HG02588 (cell line): ENCODE results near the gene NFATC2.

Experiments used
- ATAC-seq: cut with Tn5 transposase; IDR thresholded peaks from one replicate; pipeline ENCODE4 v1.9.1; 2021; ENCODE audit warnings: mild to moderate bottlenecking, moderate library complexity; ENCODE audit not compliant: unreplicated experiment

Gene NFATC2

DNA sequence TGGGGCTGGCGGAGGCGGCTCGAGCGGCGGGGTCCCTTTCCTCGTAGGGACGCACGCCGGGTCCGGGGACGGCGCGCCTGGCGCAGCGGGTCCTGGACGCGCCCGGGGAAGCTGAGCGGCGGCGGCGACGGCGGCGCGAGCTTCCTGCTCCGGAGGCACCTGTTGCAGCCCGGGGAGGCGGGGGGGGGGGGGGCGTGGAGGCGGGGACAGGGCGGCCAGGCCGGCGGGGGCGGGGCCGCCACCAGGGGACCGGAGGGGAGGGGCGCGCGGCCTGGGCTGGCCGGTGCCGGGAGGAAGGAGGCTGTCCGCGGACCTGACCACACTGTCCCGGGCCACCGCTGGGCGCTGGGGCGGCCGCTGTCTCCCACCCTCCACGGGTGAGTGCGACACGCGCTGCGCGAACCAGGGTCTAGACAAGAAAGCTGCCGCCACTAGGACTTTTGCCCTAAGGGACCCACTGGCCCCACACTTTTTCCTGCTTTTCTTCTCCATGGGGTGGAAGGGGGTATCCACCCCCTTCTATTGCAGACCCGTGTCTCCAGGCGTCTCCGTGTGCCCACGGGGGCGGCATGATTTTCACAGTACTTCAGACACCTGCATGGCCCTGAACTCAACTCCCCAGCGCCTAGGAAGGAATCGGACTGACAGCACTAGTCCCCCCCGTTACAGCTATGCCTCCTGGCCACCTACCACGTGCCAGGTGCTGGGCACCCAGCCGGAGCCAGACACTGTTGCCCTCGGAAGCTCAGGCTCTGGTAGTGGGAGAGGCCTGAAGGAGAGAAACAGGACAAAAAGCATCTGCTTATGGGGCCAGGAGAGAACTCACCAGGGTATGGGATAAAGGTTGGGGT lies at the start of gene NFATC2:
TSS of gene NFATC2 (minus strand) at position 149 of the 851 bp plus-strand sequence. CDS start 220 bp downstream, outside the sequence.
- ATAC-seq = peak; percentile 43

- ATAC-seq = no peak
Measured at GRCh38 chr20:51591871-51592270, 49.4 kb upstream of the NFATC2 start.

DNA sequence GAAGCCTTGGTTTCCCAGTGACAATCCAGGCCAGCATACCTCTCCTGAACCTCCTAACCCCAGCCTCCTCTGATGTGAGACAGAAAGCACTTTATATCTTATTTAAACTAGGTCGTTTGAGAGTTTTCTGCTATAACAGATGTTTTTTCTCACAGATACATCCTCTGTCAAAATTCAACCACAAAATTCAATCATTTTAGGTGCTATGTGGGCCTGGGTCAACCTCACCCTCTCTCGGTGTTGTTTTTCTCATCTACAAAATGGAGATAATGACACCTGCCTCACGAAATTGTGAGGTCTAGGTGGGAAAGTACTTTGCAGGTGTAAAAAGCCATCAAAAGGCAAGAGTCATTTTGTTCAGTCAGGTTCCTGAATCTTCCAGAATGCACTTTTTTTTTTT lies 46.2 kb upstream of the NFATC2 start:
- no peak for ATAC-seq

DNA sequence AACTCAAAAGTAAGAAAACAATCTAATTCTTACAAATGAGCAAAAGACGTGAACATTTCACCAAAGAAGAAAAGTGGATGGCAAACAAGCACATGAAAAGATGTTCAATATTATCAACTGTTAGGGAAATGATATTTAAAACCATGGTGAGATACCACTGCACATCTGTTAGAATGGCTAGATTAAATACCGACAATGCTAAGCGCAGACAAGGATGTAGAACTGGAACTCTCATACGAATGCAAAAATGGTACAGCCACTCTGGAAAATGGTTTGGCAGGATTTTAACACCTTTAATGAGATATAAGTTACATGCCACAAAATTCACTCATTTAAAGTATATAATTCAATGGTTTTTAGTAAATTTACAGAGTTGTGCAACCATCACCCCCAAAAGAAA lies 44.6 kb upstream of the NFATC2 start:
- ATAC-seq = no peak

DNA sequence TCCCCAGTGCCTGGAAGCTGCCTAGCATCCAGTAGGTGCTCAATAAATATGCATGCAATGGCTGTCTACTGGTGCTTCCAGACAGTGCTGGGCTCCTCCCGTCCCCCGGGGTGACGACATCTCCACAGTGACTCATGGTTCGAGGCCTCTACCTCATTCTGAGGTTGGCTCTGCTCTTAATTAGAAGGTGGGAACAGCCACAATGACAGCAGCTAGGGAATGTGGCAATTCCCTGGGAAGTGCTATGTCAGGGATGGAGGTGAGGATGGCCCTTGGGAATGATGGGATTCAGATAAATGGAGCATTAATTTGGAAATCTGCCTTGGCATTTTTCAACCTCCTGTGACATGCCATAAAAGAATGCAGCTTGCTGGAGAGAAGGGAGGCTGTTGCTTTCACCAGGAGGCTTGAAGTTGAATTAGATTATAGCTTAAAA lies 43.5 kb upstream of the NFATC2 start:
- no peak for ATAC-seq

GRCh38 chr20:51585148-51585547 lies 42.6 kb upstream of the NFATC2 start:
- ATAC-seq = no peak

DNA sequence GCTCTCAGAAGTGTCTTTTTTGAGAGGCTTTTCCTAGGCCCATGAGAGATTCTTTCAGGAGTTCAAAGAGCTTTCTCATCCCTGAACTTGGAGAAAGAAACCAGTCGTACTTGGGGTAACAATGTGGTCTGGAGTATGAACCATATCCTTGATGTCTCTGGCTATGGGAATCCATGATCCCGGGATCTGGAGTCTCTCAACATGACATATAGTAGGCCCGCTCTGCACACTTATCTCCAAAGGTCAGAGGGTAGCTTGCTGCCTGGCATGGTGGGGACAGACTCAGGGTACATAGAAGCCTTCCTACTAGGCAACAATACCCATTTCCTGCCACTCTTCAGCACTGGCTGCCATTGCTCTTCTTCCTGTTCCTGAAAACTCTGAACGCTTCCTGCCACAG lies 42.2 kb upstream of the NFATC2 start:
- no peak for ATAC-seq

- ATAC-seq = no peak
Measured at GRCh38 chr20:51584116-51584515, 41.6 kb upstream of the NFATC2 start.

DNA sequence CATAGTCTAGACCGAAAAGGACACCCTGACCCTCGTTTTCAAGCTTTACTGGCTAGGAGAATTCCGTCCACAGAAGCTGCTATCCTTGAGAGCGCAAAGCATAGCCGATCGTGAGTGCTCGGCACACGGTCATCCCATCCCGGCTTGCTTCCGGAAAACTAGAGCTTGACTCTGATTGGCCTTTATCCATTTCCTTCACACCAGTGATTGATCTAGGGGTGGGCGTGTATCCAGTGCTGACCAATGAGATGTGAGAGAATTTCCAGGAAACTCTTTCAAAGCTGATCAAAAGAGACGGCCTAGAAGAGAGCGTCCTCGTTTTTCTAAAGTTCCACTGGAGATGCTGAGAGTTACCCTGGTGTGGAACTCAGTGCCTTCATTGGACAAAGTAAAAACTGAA lies 41.0 kb upstream of the NFATC2 start:
- no peak for ATAC-seq

GRCh38 chr20:51583073-51583472 lies 40.6 kb upstream of the NFATC2 start:
- ATAC-seq = no peak

DNA sequence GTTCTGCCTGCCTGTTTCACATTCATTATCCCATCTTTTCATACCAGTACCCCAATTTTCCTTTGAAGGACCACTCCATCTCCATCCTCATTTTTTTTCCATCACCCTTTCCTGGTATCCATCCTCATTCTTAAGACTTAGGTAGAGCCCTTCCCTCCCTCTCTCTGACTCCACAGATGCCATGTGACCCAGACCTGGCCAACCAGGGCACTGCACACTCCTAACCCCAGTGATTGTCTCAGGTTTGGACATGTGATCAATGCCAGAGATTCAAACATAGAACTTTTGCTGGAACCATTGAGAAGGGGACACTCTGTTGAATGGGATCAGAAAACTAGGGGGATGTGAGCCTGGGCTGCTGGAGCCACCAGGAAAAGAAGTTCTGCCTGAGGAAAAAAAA lies 39.1 kb upstream of the NFATC2 start:
- no peak for ATAC-seq

DNA sequence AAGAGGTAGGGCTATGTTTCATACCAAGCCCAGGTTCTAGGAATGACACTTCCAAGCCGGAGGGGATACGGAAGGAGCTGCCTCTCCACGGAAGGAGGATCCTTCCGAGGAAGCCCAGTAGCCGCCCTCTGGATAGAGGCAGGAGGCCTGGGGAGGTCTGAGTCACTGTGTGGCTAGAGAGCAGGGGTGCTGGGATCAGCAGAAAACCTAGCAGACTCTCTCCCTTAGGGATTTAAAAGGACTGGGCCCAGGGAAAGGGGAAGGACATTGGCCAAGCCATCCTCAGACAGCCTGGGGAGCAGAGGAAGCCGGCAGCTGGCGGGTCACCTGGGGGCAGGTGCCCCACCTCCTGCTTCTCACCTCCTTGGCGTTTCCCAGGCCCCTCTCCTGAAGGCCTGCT lies 36.6 kb upstream of the NFATC2 start:
- no peak for ATAC-seq

GRCh38 chr20:51578145-51578459 lies 35.6 kb upstream of the NFATC2 start:
- ATAC-seq = no peak

GRCh38 chr20:51577432-51578144 lies 35.1 kb upstream of the NFATC2 start:
- ATAC-seq = no peak

DNA sequence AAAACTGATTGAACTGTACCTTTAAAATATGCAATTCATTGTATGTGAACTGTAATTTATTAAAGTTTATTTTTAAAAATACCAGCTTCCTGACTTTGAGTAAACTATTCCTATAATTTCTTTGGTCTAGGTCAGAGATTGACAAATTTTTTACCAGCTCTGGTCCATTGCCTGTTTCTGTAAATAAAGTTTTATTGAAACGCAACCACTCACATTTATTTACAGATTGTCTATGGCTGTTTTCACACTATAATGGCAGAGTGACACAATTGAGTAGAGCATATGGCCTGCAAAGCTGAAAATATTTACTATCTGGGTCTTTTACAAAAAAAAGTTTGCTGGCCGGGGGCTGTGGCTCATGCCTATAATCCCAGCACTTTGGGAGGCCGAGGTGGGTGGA lies 33.0 kb upstream of the NFATC2 start:
- ATAC-seq = no peak

- ATAC-seq = no peak
Measured at GRCh38 chr20:51574248-51575033, 31.9 kb upstream of the NFATC2 start.

DNA sequence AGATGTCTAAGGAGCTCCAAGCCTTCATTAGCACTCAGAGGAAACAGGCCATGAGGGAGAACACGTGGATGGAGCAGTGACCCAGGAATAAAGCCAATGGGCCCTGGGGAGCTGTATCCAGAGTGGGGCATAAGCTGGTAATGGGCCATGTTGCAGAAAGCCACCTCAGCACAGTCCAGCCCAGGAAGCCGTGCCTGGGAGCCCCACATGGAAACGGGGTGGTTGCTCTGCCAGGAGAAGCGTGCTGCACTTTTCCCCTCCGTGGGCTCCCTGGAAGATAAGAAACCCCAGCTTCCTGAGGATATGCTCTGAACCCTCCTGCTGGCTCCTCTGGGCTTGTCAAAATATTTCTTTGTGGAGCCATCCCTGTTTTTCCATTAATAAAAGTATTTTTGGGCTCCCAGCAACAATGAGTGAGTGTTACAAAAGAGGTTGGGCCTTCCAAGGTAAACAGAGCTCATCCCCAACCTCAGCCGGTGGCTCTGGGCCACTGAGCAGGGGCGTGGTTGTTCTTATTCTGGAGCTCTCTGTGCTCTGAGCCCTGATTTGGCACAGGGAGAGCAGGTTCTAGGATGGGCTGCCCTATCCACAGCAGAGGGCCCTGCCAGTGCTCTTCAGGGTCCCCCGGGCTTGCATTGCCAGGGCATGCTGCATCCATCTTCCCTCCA lies 31.2 kb upstream of the NFATC2 start:
- no peak for ATAC-seq

DNA sequence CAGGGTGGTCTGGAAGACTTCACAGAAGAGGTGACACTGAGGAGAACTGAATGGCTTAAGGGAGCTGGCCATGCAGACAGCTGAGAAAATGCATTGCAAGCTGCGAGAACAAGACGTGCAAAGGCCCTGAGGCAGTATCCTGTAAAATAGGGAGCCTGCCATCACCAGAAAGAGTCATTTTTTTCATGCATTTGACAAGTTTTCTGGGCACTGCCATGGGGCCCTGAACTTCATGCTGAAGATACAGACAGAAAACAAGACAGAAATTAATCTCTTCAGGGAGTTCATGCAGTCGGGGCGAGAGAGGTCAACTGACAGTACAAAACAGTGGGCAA lies 28.9 kb upstream of the NFATC2 start:
- ATAC-seq = no peak

- ATAC-seq = no peak
Measured at GRCh38 chr20:51570739-51571459, 28.4 kb upstream of the NFATC2 start.
